Neural progenitor cell (in vitro differentiated cells): Measurements from ENCODE around the gene ACTL7B. TPM values are rescaled to one million over a fixed set of nuclear protein-coding genes. Genes with fewer than 3 reads are reported as not detected.
"Not testable (repeated sequence)": the region's sequence is repeated elsewhere in the genome, so short reads cannot be mapped to it uniquely, and the experiment has no call there.

ENCODE experiments used
- DNase-seq: peaks from one replicate; pipeline ENCODE4 v3.0.0-alpha.2; 2016; ENCODE audit warnings: low spot score
- H2AFZ ChIP-seq: fragments of 200-600 bp; sonication (generic); replicated peaks from 2 replicates; pipeline ENCODE4 v1.6.1; 2016; ENCODE audit warnings: antibody characterized with exemption
- H3F3A ChIP-seq: fragments of 200-600 bp; sonication (generic); 2 replicates; pipeline ENCODE4 v1.6.1; 2016; ENCODE audit warnings: antibody characterized with exemption, low read depth
- H3K27ac ChIP-seq: fragments of 200-600 bp; sonication (generic); 2 replicates; pipeline ENCODE4 v1.5.1; 2016; ENCODE audit warnings: mild to moderate bottlenecking
- H3K27me3 ChIP-seq: fragments of 200-600 bp; sonication (generic); 2 replicates; pipeline ENCODE4 v1.6.1; 2016; ENCODE audit warnings: mild to moderate bottlenecking, moderate library complexity
- H3K36me3 ChIP-seq: fragments of 200-600 bp; sonication (generic); 2 replicates; pipeline ENCODE4 v1.5.1; 2016
- H3K4me1 ChIP-seq: fragments of 200-600 bp; sonication (generic); 2 replicates; pipeline ENCODE4 v1.6.1; 2016; ENCODE audit warnings: mixed run types
- H3K4me2 ChIP-seq: fragments of 200-600 bp; sonication (generic); 2 replicates; pipeline ENCODE4 v1.6.1; 2016
- H3K4me3 ChIP-seq: fragments of 200-600 bp; sonication (generic); 2 replicates; pipeline ENCODE4 v1.5.1; 2016
- H3K79me2 ChIP-seq: fragments of 200-600 bp; sonication (generic); 2 replicates; pipeline ENCODE4 v1.6.1; 2016; ENCODE audit warnings: low read depth
- H3K9ac ChIP-seq: fragments of 200-600 bp; sonication (generic); 2 replicates; pipeline ENCODE4 v1.6.1; 2016
- H3K9me3 ChIP-seq: fragments of 200-600 bp; sonication (generic); 2 replicates; pipeline ENCODE4 v1.5.1; 2016; ENCODE audit warnings: low read depth
- H4K20me1 ChIP-seq: fragments of 200-600 bp; sonication (generic); 2 replicates; pipeline ENCODE4 v1.6.1; 2016; ENCODE audit warnings: low read depth
- H3K27ac Mint-ChIP-seq: 3 replicates; pipeline ENCODE4 v1.8.0; 2021; ENCODE audit warnings: mixed read lengths
- H3K27me3 Mint-ChIP-seq: 2 replicates; pipeline ENCODE4 v1.8.0; 2022; ENCODE audit warnings: low read depth, mild to moderate bottlenecking, inconsistent platforms, moderate library complexity, mixed read lengths; ENCODE audit not compliant: insufficient read depth
- H3K36me3 Mint-ChIP-seq: 3 replicates; pipeline ENCODE4 v1.8.0; 2021; ENCODE audit warnings: mixed read lengths
- H3K4me1 Mint-ChIP-seq: 3 replicates; pipeline ENCODE4 v1.8.0; 2021; ENCODE audit warnings: mixed read lengths
- H3K4me3 Mint-ChIP-seq: 3 replicates; pipeline ENCODE4 v1.8.0; 2021; ENCODE audit warnings: mild to moderate bottlenecking, moderate library complexity, mixed read lengths
- H3K9me3 Mint-ChIP-seq: 3 replicates; pipeline ENCODE4 v1.8.0; 2020; ENCODE audit warnings: mixed read lengths
- EZH2 ChIP-seq: fragments of 200-600 bp; sonication (generic); IDR thresholded peaks from 2 replicates; pipeline ENCODE4 v1.6.1; 2017; ENCODE audit warnings: antibody characterized with exemption, mild to moderate bottlenecking, moderate library complexity
- EZH2phosphoT487 ChIP-seq: fragments of 200-600 bp; sonication (generic); IDR thresholded peaks from 2 replicates; pipeline ENCODE4 v1.6.1; 2017; ENCODE audit warnings: antibody characterized with exemption
- total RNA-seq: library from RNA; depleted of rRNA; stranded (reverse); fragments of >200 nt; gene quantifications from 2 replicates; pipeline ENCODE4 v1.2.3, GENCODE V29; 2015; ENCODE audit warnings: low replicate concordance
- TF ChIP-seq, protein P1 (sequence below): fragments of 200-600 bp; sonication (generic); IDR thresholded peaks from 2 replicates; pipeline ENCODE4 v1.5.1; 2017; ENCODE audit warnings: antibody characterized with exemption, mild to moderate bottlenecking

The ACTL7B gene
- total RNA-seq, 1 donor from 2014 or later = not detected

DNA sequence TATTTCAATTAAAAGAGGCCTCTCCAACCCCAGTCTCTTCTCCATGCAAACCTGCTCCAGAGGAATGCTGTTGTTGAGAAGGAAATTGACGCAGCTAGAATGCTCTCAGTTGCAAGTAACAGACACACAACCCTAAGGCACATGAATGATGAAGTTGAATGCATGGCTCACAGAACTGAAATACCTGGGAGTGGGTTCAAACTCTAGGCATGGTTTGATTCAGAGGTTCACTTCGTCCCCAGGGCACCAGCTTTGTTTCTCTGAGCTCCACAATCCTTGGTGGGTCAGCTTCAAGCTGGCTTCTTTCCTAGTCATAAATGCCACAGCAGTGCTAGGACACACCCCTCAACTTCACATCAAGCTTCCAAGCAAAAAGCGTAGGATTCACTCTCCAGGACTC is 4.6 kb downstream of the ACTL7B start:
- H3K4me1 Mint-ChIP-seq = peaks cover 8% of the 10 kb centered on the region
- Histone ChIP-seq H3F3A (no peaks in the 10 kb centered on the region), H3K4me3 (no peak overlapping the region), H2AFZ (no peak overlapping the region), H3K9ac (no peak overlapping the region), H3K9me3 (no peaks in the 10 kb centered on the region), H3K27me3 (no peaks in the 10 kb centered on the region), H3K36me3 (no peaks in the 10 kb centered on the region), H3K4me2 (no peak overlapping the region), H3K79me2 (no peaks in the 10 kb centered on the region), H3K27ac (no peak overlapping the region), H3K4me1 (no peaks in the 10 kb centered on the region), H4K20me1 (no peaks in the 10 kb centered on the region)
- no peak for DNase-seq
- no peak for TF ChIP-seq EZH2phosphoT487
- TF ChIP-seq, protein P1, sequence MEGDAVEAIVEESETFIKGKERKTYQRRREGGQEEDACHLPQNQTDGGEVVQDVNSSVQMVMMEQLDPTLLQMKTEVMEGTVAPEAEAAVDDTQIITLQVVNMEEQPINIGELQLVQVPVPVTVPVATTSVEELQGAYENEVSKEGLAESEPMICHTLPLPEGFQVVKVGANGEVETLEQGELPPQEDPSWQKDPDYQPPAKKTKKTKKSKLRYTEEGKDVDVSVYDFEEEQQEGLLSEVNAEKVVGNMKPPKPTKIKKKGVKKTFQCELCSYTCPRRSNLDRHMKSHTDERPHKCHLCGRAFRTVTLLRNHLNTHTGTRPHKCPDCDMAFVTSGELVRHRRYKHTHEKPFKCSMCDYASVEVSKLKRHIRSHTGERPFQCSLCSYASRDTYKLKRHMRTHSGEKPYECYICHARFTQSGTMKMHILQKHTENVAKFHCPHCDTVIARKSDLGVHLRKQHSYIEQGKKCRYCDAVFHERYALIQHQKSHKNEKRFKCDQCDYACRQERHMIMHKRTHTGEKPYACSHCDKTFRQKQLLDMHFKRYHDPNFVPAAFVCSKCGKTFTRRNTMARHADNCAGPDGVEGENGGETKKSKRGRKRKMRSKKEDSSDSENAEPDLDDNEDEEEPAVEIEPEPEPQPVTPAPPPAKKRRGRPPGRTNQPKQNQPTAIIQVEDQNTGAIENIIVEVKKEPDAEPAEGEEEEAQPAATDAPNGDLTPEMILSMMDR = no peak
- no peak for TF ChIP-seq EZH2
- H3K36me3 Mint-ChIP-seq = no peaks in the 10 kb centered on the region
- no peak overlapping the region for H3K4me3 Mint-ChIP-seq
- H3K9me3 Mint-ChIP-seq = peaks cover 2% of the 10 kb centered on the region
- peak overlapping the region; percentile 78 for H3K27ac Mint-ChIP-seq
- peaks cover 4% of the 10 kb centered on the region for H3K27me3 Mint-ChIP-seq

DNA sequence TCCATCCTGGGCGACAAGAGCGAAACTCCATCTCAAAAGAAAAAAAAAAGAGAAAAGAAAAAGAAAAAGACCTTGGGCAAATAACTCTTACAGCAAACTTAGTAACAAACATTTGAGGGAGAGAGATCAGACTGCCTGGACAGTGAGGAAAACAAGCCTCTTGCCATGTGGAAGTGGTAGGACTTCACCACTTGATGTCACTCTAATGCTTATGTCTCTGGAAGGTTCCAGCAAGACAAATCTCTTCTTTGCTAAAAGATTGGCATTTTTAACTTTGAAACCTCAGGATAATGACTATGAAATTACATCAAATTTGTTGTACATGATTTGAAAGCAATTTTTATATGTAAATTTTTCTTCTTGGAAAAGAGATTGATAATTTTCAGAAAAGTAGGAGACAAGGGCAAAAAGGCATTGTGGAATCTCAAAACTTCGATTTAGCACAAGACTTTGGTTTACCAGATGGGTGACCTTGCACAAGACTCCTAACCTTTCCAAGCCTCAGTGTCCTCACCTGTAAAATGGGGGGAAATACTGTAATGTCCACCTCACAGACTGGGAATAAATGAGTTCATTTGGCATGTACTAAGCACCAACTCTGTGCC is 5.4 kb downstream of the ACTL7B start:
- no peak overlapping the region for H3K9ac ChIP-seq
- no peaks in the 10 kb centered on the region for H3K4me1 ChIP-seq
- Mint-ChIP-seq H3K4me3 (no peak overlapping the region), H3K36me3 (no peaks in the 10 kb centered on the region), H3K27ac (no peak overlapping the region), H3K27me3 (peaks cover 2% of the 10 kb centered on the region), H3K9me3 (peaks cover 2% of the 10 kb centered on the region), H3K4me1 (peaks cover 8% of the 10 kb centered on the region)
- H3K27ac ChIP-seq = no peak overlapping the region
- no peaks in the 10 kb centered on the region for H3F3A ChIP-seq
- no peaks in the 10 kb centered on the region for H3K27me3 ChIP-seq
- no peak overlapping the region for H2AFZ ChIP-seq
- H3K4me2 ChIP-seq = no peak overlapping the region
- no peaks in the 10 kb centered on the region for H3K9me3 ChIP-seq
- no peak overlapping the region for H3K4me3 ChIP-seq
- no peaks in the 10 kb centered on the region for H3K36me3 ChIP-seq
- no peaks in the 10 kb centered on the region for H3K79me2 ChIP-seq
- DNase-seq = no peak
- TF ChIP-seq EZH2phosphoT487 (no peak), EZH2 (no peak)
- TF ChIP-seq, protein P1 = peak; percentile 25
- no peaks in the 10 kb centered on the region for H4K20me1 ChIP-seq

DNA sequence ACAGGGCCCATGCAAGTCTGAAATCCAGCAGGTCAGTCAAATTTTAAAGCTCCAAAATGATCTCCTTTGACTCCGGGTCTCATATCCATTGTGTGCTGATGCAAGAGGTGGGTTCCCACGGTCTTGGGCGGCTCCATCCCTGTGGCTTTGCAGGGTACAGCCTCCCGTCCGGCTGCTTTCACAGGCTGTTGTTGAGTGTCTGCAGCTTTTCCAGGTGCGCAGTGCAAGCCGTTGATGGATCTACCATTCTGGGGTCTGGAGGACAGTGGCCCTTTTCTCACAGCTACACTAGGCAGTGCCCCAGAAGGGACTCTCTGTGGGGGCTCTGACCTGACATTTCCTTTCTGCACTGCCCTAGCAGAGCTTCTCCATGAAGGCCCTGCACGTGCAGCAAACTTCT is 7.5 kb downstream of the ACTL7B start:
- H3K27ac Mint-ChIP-seq, H3K9me3 Mint-ChIP-seq, H3K9ac ChIP-seq: not testable (repeated sequence)

DNA sequence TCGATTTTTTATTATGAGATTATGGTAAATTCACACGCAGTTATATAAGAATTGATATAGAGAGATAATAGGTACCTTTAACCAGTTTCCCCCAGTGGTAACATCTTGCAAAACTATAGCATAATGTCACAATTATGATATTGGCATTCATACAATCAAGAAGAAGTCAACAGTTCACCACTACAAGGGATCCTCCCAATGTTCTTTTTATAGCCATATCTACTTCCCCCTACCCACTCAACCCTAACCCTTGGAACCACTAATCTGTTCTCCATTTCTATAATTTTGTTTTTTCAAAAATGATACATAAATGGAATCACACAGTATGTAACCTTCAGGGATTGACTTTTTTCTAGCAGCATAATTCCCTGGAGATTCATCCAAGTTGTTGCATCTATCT is 9.8 kb downstream of the ACTL7B start:
- no peaks in the 10 kb centered on the region for H3K36me3 Mint-ChIP-seq
- Histone ChIP-seq H3K79me2 (no peaks in the 10 kb centered on the region), H3K9ac (no peak overlapping the region), H2AFZ (no peak overlapping the region), H3F3A (no peaks in the 10 kb centered on the region), H3K4me3 (no peak overlapping the region), H3K9me3 (no peaks in the 10 kb centered on the region), H3K4me1 (no peaks in the 10 kb centered on the region), H3K27ac (no peak overlapping the region), H3K36me3 (no peaks in the 10 kb centered on the region), H3K4me2 (no peak overlapping the region), H3K27me3 (no peaks in the 10 kb centered on the region), H4K20me1 (no peaks in the 10 kb centered on the region)
- TF ChIP-seq, protein P1 = no peak
- no peak for TF ChIP-seq EZH2phosphoT487
- no peak for TF ChIP-seq EZH2
- peaks cover 6% of the 10 kb centered on the region for H3K4me1 Mint-ChIP-seq
- no peak for DNase-seq
- H3K27me3 Mint-ChIP-seq = peaks cover 2% of the 10 kb centered on the region
- no peaks in the 10 kb centered on the region for H3K9me3 Mint-ChIP-seq
- H3K4me3 Mint-ChIP-seq = no peak overlapping the region
- H3K27ac Mint-ChIP-seq = no peak overlapping the region

More for the DNA sequence above, 7.5 kb downstream of the ACTL7B start:
- not testable (repeated sequence) for H3K9me3 ChIP-seq, H3K79me2 ChIP-seq, H3K27ac ChIP-seq, H4K20me1 ChIP-seq, H3K4me3 ChIP-seq, H2AFZ ChIP-seq, H3K4me3 Mint-ChIP-seq, H3K36me3 ChIP-seq, H3K36me3 Mint-ChIP-seq, H3K27me3 ChIP-seq, H3K4me2 ChIP-seq, DNase-seq, H3K27me3 Mint-ChIP-seq, H3F3A ChIP-seq, H3K4me1 ChIP-seq
- peaks cover 11% of the 10 kb centered on the region for H3K4me1 Mint-ChIP-seq
